GM10248 (cell line): ENCODE data around the gene STEEP1.

Source experiments
- CTCF ChIA-PET: fragments of 300-600 bp; sonication (Branson Sonifier 250); formaldehyde crosslinking; extraction: SDS; loops from one replicate; lab custom pipeline; 2021; ENCODE audit warnings: antibody characterized with exemption; lab: Yijun Ruan, JAX
- POLR2A ChIA-PET: fragments of 350-650 bp; sonication (Branson Sonifier 250); formaldehyde crosslinking; extraction: SDS; loops from one replicate; lab custom pipeline; 2020; ENCODE audit warnings: antibody characterized with exemption; lab: Yijun Ruan, JAX
- DNase-seq: peaks from one replicate; pipeline ENCODE4 v3.0.0; 2012; ENCODE audit errors: extremely low spot score
- CTCF ChIP-seq: IDR thresholded peaks from 2 replicates; pipeline ENCODE4 v1.5.1; 2012; ENCODE audit warnings: mild to moderate bottlenecking, low read depth; ENCODE audit errors: extremely low read depth, missing control alignments, control extremely low read depth

Gene STEEP1

GRCh38 chrX:119574394-119575266 lies 9.4 kb upstream of the STEEP1 start, which contains the start of gene UBE2A:
Gene UBE2A (plus strand): TSS chrX:119574563. CDS start chrX:119574712, 149 bp downstream.
- ChIA-PET CTCF (interaction anchor here (0.7 to 1.3 kb wide), 3 partner anchors 14 to 66 kb away, joined by 3 to 4 read pairs (median 3); no protein-coding TSS in a partner anchor), POLR2A (interaction anchor here (0.5 to 1.4 kb wide), 6 partner anchors 9 to 81 kb away, joined by 3 to 9 read pairs (median 6); no protein-coding TSS in a partner anchor)
- TF ChIP-seq CTCF: peak; percentile 11
- peak; percentile 92 for DNase-seq

- CTCF ChIA-PET: interaction anchor here (1.1 to 1.3 kb wide), 2 partner anchors 15 to 44 kb away, joined by 3 to 4 read pairs; no protein-coding TSS in a partner anchor
- peak; percentile 28 for DNase-seq
- POLR2A ChIA-PET: interaction anchor here (0.5 to 1.4 kb wide), 5 partner anchors 9 to 218 kb away, joined by 3 to 9 read pairs (median 5); partner anchors contain the start of gene RPL39
- no peak for TF ChIP-seq CTCF
Observed at GRCh38 chrX:119573840-119574393, 8.7 kb upstream of the STEEP1 start.

- no peak for DNase-seq
- CTCF ChIA-PET: interaction anchor here (1.1 kb wide), 1 partner anchor 45 kb away, joined by 3 read pairs; no protein-coding TSS in a partner anchor
- POLR2A ChIA-PET: no interaction called here
- no peak for TF ChIP-seq CTCF
Observed at GRCh38 chrX:119573222-119573621, 8.0 kb upstream of the STEEP1 start.

- no peak for TF ChIP-seq CTCF
- no peak for DNase-seq
- ChIA-PET CTCF (no interaction called here), POLR2A (no interaction called here)
Observed at GRCh38 chrX:119570351-119570835, 5.2 kb upstream of the STEEP1 start.

- CTCF ChIA-PET: no interaction called here
- POLR2A ChIA-PET: no interaction called here
- TF ChIP-seq CTCF: no peak
- no peak for DNase-seq
Observed at GRCh38 chrX:119552508-119552907, 12.7 kb downstream of the STEEP1 start.
